HCT116 (cell line): Measurements from ENCODE around the gene CELF2. TPM values are rescaled to one million over a fixed set of nuclear protein-coding genes. Genes with fewer than 3 reads are reported as not detected.

Experiments
- ATAC-seq: fragments of 200-7000 bp; cut with Tn5 transposase; 2 replicates; pipeline ENCODE4 v1.9.1; 2020; ENCODE audit warnings: mild to moderate bottlenecking, moderate library complexity
- BruUV-seq: library from RNA; stranded (reverse); fragments of 400-500 nt; replicated peaks from 2 replicates; lab custom pipeline; 2021; lab: Mats Ljungman, UMichigan
- CTCF ChIA-PET: fragments of 300-600 bp; sonication (Branson Sonifier 250); formaldehyde crosslinking; loops from one replicate; lab custom pipeline; 2021; ENCODE audit warnings: antibody characterized with exemption; lab: Charles Lee
- POLR2A ChIA-PET: fragments of 300-600, 350-600 bp; sonication (Branson Sonifier 250); formaldehyde crosslinking; loops from one replicate; lab custom pipeline; 2021; ENCODE audit warnings: antibody characterized with exemption; lab: Charles Lee
- RAD21 ChIA-PET, 2 experiments: fragments of 300-600 bp; sonication (Branson Sonifier 250); formaldehyde crosslinking; loops; one replicate each; lab custom pipeline; 2023; ENCODE audit warnings: low total read pairs in 2 of 2; ENCODE audit not compliant: uncharacterized antibody in 2 of 2, unreplicated experiment in 2 of 2, low non-redundant PET in 1 of 2; lab: Charles Lee
- DNase-seq: peaks from one replicate; pipeline ENCODE4 v3.0.0-alpha.2; 2010; ENCODE audit warnings: low read depth, low spot score
- H2AFZ ChIP-seq: fragments of 200-600 bp; shearing (Covaris generic), sonication (generic); 2 replicates; pipeline ENCODE4 v1.6.1; 2017; ENCODE audit warnings: low read depth, mixed run types, mixed read lengths, antibody characterized with exemption, low read length; ENCODE audit not compliant: poor library complexity, severe bottlenecking
- H3K27ac ChIP-seq: 2 replicates; pipeline ENCODE4 v1.5.1; 2012; ENCODE audit warnings: low read depth, low read length
- H3K27me3 ChIP-seq: fragments of 200-600 bp; sonication (generic); 2 replicates; pipeline ENCODE4 v1.6.1; 2016; ENCODE audit warnings: mixed run types, low read length, mixed read lengths; ENCODE audit not compliant: insufficient read depth
- H3K36me3 ChIP-seq, 2 experiments: fragments of 200-500 bp in 1 of 2; fragments of 200-600 bp in 1 of 2; sonication (Bioruptor generic) in 1 of 2; sonication (generic) in 1 of 2; 2 replicates each; pipeline versions ENCODE4 v1.5.1 to v1.6.1; 2014 to 2016; ENCODE audit warnings: low read length in 2 of 2, inconsistent platforms in 1 of 2, mixed read lengths in 1 of 2, mixed run types in 1 of 2; ENCODE audit not compliant: insufficient read depth in 2 of 2, control insufficient read depth in 1 of 2
- H3K4me1 ChIP-seq, 2 experiments: fragments of 200-600 bp in 1 of 2; sonication (generic) in 1 of 2; 2 replicates each; pipeline versions ENCODE4 v1.5.1 to v1.6.1; 2012 to 2017; ENCODE audit warnings: low read length in 2 of 2, inconsistent platforms in 1 of 2, mild to moderate bottlenecking in 1 of 2, mixed read lengths in 1 of 2, mixed run types in 1 of 2, moderate library complexity in 1 of 2; ENCODE audit not compliant: insufficient read depth in 2 of 2, control insufficient read depth in 1 of 2
- H3K4me2 ChIP-seq: fragments of 200-600 bp; sonication (generic); 2 replicates; pipeline ENCODE4 v1.6.1; 2017; ENCODE audit warnings: mixed run types, low read length, mixed read lengths
- H3K4me3 ChIP-seq, 2 experiments: fragments of 200-600 bp in 1 of 2; sonication (generic) in 1 of 2; replicated peaks in 1 of 2; 2 replicates each; pipeline ENCODE4 v1.5.1; 2011 to 2016; ENCODE audit warnings: low read length in 2 of 2, control low read depth in 1 of 2, low read depth in 1 of 2, mild to moderate bottlenecking in 1 of 2, mixed read lengths in 1 of 2, mixed run types in 1 of 2
- H3K79me2 ChIP-seq: fragments of 200-600 bp; sonication (generic); 2 replicates; pipeline ENCODE4 v1.6.1; 2017; ENCODE audit warnings: mild to moderate bottlenecking, mixed run types, low read length, moderate library complexity, mixed read lengths; ENCODE audit not compliant: insufficient read depth
- H3K9ac ChIP-seq: fragments of 200-600 bp; sonication (generic); 2 replicates; pipeline ENCODE4 v1.6.1; 2016; ENCODE audit warnings: low read length, mixed read lengths
- H3K9me2 ChIP-seq: fragments of 200-600 bp; sonication (generic), shearing (Covaris generic); 2 replicates; pipeline ENCODE4 v1.6.1; 2017; ENCODE audit warnings: mixed run types, mild to moderate bottlenecking, moderate library complexity; ENCODE audit not compliant: insufficient read depth
- H3K9me3 ChIP-seq, 2 experiments: fragments of 200-500 bp in 1 of 2; fragments of 200-600 bp in 1 of 2; sonication (Bioruptor generic) in 1 of 2; sonication (generic) in 1 of 2; 2 replicates each; pipeline ENCODE4 v1.6.1; 2014 to 2017; ENCODE audit warnings: low read length in 2 of 2, mixed read lengths in 2 of 2, inconsistent platforms in 1 of 2, low read depth in 1 of 2, mild to moderate bottlenecking in 1 of 2, mixed run types in 1 of 2, moderate library complexity in 1 of 2; ENCODE audit not compliant: control insufficient read depth in 1 of 2, insufficient read depth in 1 of 2
- H4K20me1 ChIP-seq: fragments of 200-600 bp; sonication (generic), shearing (Covaris generic); 2 replicates; pipeline ENCODE4 v1.6.1; 2017; ENCODE audit warnings: mixed run types, mild to moderate bottlenecking, moderate library complexity; ENCODE audit not compliant: insufficient read depth
- CBX3 ChIP-seq: IDR thresholded peaks from 2 replicates; pipeline ENCODE4 v1.6.1; 2012; ENCODE audit warnings: low read depth
- CEBPB ChIP-seq: IDR thresholded peaks from 2 replicates; pipeline ENCODE4 v1.6.1; 2012; ENCODE audit warnings: low read depth
- ELF1 ChIP-seq: IDR thresholded peaks from 2 replicates; pipeline ENCODE4 v1.6.1; 2012; ENCODE audit warnings: low read depth, borderline replicate concordance
- EZH2 ChIP-seq: fragments of 200-600 bp; sonication (generic); IDR thresholded peaks from 2 replicates; pipeline ENCODE4 v1.6.1; 2017; ENCODE audit warnings: antibody characterized with exemption, mixed run types
- EZH2phosphoT487 ChIP-seq: fragments of 200-600 bp; IDR thresholded peaks from 2 replicates; pipeline ENCODE4 v1.6.1; 2018; ENCODE audit warnings: antibody characterized with exemption, borderline replicate concordance
- FOSL1 ChIP-seq: IDR thresholded peaks from 2 replicates; pipeline ENCODE4 v1.6.1; 2012; ENCODE audit warnings: low read depth
- JUND ChIP-seq: IDR thresholded peaks from 2 replicates; pipeline ENCODE4 v1.6.1; 2012
- POLR2A ChIP-seq: IDR thresholded peaks from 2 replicates; pipeline ENCODE4 v1.7.0; 2011; ENCODE audit warnings: borderline replicate concordance; ENCODE audit not compliant: insufficient read depth, insufficient read length; ENCODE audit errors: extremely low read depth
- RAD21 ChIP-seq: IDR thresholded peaks from 2 replicates; pipeline ENCODE4 v1.6.1; 2012; ENCODE audit warnings: low read depth, mild to moderate bottlenecking
- SIN3A ChIP-seq: IDR thresholded peaks from 2 replicates; pipeline ENCODE4 v1.6.1; 2012; ENCODE audit warnings: low read depth
- SP1 ChIP-seq: IDR thresholded peaks from 2 replicates; pipeline ENCODE4 v1.6.1; 2012; ENCODE audit warnings: low read depth
- SRF ChIP-seq: IDR thresholded peaks from 2 replicates; pipeline ENCODE4 v1.6.1; 2012; ENCODE audit warnings: low read depth
- TCF7L2 ChIP-seq: IDR thresholded peaks from 2 replicates; pipeline ENCODE4 v1.7.0; 2011; ENCODE audit warnings: borderline replicate concordance, inconsistent platforms; ENCODE audit not compliant: insufficient read depth, insufficient read length; ENCODE audit errors: extremely low read depth
- YY1 ChIP-seq: IDR thresholded peaks from 2 replicates; pipeline ENCODE4 v1.6.1; 2011; ENCODE audit warnings: low read length, low read depth, moderate library complexity, mild to moderate bottlenecking; ENCODE audit not compliant: insufficient replicate concordance; ENCODE audit errors: extremely low read depth
- ZFX ChIP-seq: fragments of 450-650 bp; IDR thresholded peaks from 2 replicates; pipeline ENCODE4 v1.6.1; 2017
- ZNF274 ChIP-seq: fragments of 200-500 bp; sonication (Bioruptor generic); IDR thresholded peaks from 2 replicates; pipeline ENCODE4 v1.6.1; 2014; ENCODE audit warnings: mild to moderate bottlenecking, low read depth, low read length, inconsistent platforms
- intact Hi-C: fragments of 100-400 bp; cut with micrococcal nuclease; formaldehyde crosslinking; loops from 2 replicates; pipeline ENCODE4 v1.10.0; 2022
- total RNA-seq: library from RNA; stranded (reverse); gene quantifications from one replicate; pipeline ENCODE4 v1.2.1, GENCODE V29; 2021; ENCODE audit not compliant: unreplicated experiment
- TF ChIP-seq, protein P1 (sequence below): IDR thresholded peaks from 2 replicates; pipeline ENCODE4 v1.6.1; 2012
- TF ChIP-seq, protein P2 (sequence below): IDR thresholded peaks from 2 replicates; pipeline ENCODE4 v1.6.1; 2011; ENCODE audit warnings: mild to moderate bottlenecking, low read length, moderate library complexity; ENCODE audit not compliant: insufficient replicate concordance; ENCODE audit errors: extremely low read depth
- TF ChIP-seq, protein P3 (sequence below): IDR thresholded peaks from 2 replicates; pipeline ENCODE4 v1.6.1; 2012; ENCODE audit warnings: low read depth
- TF ChIP-seq, protein P4 (sequence below), 3 experiments: fragments of 200-600 bp in 1 of 3; sonication (generic) in 1 of 3; IDR thresholded peaks in 2 of 3; conservative IDR thresholded peaks in 1 of 3; 2 replicates each; pipeline ENCODE4 v1.5.1; 2012 to 2017; ENCODE audit warnings: low read depth in 2 of 3, low read length in 2 of 3, antibody characterized with exemption in 1 of 3, borderline replicate concordance in 1 of 3, control low read depth in 1 of 3, mild to moderate bottlenecking in 1 of 3, mixed read lengths in 1 of 3, mixed run types in 1 of 3, moderate library complexity in 1 of 3; ENCODE audit not compliant: insufficient read depth in 1 of 3

The CELF2 gene
- total RNA-seq, 1 experiment from 2014 or later: 0.66 TPM

DNA sequence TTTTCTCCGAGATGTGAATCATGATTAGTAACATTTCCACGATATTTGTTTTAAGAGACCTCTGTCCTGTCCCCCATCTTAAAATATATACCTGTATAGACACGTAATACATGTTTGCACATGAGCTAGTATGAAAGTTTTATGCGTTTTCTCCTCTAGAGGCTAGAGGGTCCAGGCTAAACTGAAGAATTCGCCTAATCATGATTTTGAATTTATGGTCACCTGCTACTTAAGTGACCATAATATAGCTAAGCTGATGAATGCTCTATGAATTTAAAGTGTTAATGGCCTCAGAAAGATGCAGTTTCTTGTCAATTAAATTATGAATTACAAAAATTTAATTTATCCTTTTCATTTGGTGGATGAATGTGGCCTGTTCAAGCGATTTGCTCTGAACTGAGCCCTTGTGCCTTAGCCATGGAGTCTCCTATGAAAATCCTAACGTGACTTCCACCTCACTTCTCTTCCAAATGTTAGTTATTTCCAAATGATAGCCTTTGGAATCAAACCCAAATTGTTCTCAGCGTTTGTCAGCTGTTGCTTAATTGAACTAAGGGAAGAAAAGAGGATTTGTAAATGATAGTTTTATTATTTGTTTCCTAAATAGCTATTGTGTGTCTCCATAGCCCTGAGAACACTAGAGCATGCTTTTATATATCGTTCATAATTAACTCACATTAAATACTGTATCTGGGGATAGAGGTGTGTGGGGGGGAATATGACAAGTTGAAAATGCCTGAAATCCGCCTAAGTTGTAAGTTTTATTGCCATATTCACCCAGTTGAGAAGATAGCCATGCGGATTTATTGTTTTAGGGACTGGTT lies 2.3 kb downstream of the CELF2 start:
- ChIA-PET CTCF (no interaction called here), RAD21 (no interaction called here), POLR2A (no interaction called here)
- no peak overlapping the region for H3K4me3 ChIP-seq
- H3K36me3 ChIP-seq: no peaks in the 10 kb centered on the region
- DNase-seq (no peak), ATAC-seq (no peak)
- no peak overlapping the region for H3K9ac ChIP-seq
- no peaks in the 10 kb centered on the region for H3K4me1 ChIP-seq
- H3K79me2 ChIP-seq: no peaks in the 10 kb centered on the region
- TF ChIP-seq SP1: no peak
- TF ChIP-seq CEBPB: no peak
- no peak for TF ChIP-seq ELF1
- no peak for TF ChIP-seq YY1
- no peak for TF ChIP-seq SIN3A
- TF ChIP-seq JUND: no peak
- TF ChIP-seq POLR2A: no peak
- TF ChIP-seq CBX3: no peak
- no peak for TF ChIP-seq ZNF274
- no peak for TF ChIP-seq EZH2phosphoT487
- TF ChIP-seq ZFX: no peak
- TF ChIP-seq, protein P1, sequence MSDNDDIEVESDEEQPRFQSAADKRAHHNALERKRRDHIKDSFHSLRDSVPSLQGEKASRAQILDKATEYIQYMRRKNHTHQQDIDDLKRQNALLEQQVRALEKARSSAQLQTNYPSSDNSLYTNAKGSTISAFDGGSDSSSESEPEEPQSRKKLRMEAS: no peak
- no peak for TF ChIP-seq RAD21
- TF ChIP-seq SRF: no peak
- TF ChIP-seq FOSL1: no peak
- no peak for TF ChIP-seq TCF7L2
- no peak for TF ChIP-seq EZH2
- TF ChIP-seq, protein P2, sequence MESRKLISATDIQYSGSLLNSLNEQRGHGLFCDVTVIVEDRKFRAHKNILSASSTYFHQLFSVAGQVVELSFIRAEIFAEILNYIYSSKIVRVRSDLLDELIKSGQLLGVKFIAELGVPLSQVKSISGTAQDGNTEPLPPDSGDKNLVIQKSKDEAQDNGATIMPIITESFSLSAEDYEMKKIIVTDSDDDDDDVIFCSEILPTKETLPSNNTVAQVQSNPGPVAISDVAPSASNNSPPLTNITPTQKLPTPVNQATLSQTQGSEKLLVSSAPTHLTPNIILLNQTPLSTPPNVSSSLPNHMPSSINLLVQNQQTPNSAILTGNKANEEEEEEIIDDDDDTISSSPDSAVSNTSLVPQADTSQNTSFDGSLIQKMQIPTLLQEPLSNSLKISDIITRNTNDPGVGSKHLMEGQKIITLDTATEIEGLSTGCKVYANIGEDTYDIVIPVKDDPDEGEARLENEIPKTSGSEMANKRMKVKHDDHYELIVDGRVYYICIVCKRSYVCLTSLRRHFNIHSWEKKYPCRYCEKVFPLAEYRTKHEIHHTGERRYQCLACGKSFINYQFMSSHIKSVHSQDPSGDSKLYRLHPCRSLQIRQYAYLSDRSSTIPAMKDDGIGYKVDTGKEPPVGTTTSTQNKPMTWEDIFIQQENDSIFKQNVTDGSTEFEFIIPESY: no peak
- TF ChIP-seq, protein P3, sequence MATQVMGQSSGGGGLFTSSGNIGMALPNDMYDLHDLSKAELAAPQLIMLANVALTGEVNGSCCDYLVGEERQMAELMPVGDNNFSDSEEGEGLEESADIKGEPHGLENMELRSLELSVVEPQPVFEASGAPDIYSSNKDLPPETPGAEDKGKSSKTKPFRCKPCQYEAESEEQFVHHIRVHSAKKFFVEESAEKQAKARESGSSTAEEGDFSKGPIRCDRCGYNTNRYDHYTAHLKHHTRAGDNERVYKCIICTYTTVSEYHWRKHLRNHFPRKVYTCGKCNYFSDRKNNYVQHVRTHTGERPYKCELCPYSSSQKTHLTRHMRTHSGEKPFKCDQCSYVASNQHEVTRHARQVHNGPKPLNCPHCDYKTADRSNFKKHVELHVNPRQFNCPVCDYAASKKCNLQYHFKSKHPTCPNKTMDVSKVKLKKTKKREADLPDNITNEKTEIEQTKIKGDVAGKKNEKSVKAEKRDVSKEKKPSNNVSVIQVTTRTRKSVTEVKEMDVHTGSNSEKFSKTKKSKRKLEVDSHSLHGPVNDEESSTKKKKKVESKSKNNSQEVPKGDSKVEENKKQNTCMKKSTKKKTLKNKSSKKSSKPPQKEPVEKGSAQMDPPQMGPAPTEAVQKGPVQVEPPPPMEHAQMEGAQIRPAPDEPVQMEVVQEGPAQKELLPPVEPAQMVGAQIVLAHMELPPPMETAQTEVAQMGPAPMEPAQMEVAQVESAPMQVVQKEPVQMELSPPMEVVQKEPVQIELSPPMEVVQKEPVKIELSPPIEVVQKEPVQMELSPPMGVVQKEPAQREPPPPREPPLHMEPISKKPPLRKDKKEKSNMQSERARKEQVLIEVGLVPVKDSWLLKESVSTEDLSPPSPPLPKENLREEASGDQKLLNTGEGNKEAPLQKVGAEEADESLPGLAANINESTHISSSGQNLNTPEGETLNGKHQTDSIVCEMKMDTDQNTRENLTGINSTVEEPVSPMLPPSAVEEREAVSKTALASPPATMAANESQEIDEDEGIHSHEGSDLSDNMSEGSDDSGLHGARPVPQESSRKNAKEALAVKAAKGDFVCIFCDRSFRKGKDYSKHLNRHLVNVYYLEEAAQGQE: no peak
- TF ChIP-seq, protein P4, sequence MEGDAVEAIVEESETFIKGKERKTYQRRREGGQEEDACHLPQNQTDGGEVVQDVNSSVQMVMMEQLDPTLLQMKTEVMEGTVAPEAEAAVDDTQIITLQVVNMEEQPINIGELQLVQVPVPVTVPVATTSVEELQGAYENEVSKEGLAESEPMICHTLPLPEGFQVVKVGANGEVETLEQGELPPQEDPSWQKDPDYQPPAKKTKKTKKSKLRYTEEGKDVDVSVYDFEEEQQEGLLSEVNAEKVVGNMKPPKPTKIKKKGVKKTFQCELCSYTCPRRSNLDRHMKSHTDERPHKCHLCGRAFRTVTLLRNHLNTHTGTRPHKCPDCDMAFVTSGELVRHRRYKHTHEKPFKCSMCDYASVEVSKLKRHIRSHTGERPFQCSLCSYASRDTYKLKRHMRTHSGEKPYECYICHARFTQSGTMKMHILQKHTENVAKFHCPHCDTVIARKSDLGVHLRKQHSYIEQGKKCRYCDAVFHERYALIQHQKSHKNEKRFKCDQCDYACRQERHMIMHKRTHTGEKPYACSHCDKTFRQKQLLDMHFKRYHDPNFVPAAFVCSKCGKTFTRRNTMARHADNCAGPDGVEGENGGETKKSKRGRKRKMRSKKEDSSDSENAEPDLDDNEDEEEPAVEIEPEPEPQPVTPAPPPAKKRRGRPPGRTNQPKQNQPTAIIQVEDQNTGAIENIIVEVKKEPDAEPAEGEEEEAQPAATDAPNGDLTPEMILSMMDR (IDR thresholded peaks at IDR 0.05 in 2 of 3, conservative IDR thresholded peaks at IDR 0.05 in 1 of 3; ENCODE audit: borderline replicate concordance in 1 of 3, insufficient read depth in 1 of 3, low read depth in 2 of 3, low read length in 2 of 3): no peak
- no peaks in the 10 kb centered on the region for H3K27me3 ChIP-seq
- no peak overlapping the region for H3K4me2 ChIP-seq
- H4K20me1 ChIP-seq: no peaks in the 10 kb centered on the region
- H3K27ac ChIP-seq: no peak overlapping the region
- intact Hi-C loops: no loop called here
- no peaks in the 10 kb centered on the region for H3K9me2 ChIP-seq
- no peaks in the 10 kb centered on the region for H3K9me3 ChIP-seq
- BruUV-seq: no TSS peak
- H2AFZ ChIP-seq: no peak overlapping the region
